Measurements from ENCODE around the gene NR1D1.

- TF ChIP-seq POLR2A (IDR thresholded peaks at IDR 0.05; ENCODE audit: low read length) (no peak), GATA1 (IDR thresholded peaks at IDR 0.05; ENCODE audit: low read depth, low read length) (no peak)
Observed at GRCh38 chr17:40100419-40100668, at the start of gene NR1D1.
